ENCODE data around the gene PRLR. TPM values are rescaled to one million over a fixed set of nuclear protein-coding genes. Genes with fewer than 3 reads are reported as not detected.
A peak's percentile ranks its signal among the peaks of the same experiment; 100 is the strongest.

The PRLR gene
- total and polyA plus RNA-seq, 2 of the 8 experiments (the other 6 are each of a cell fraction or from before 2014, with no cell fraction given), result 0.53 to 2.5 TPM

- no peak for DNase-seq (ENCODE audit: low read depth in 1 of 2, low spot score in 2 of 2)
- no peak for TF ChIP-seq KDM5A (IDR thresholded peaks at IDR 0.05; ENCODE audit: low read length)
- TF ChIP-seq, protein P1, sequence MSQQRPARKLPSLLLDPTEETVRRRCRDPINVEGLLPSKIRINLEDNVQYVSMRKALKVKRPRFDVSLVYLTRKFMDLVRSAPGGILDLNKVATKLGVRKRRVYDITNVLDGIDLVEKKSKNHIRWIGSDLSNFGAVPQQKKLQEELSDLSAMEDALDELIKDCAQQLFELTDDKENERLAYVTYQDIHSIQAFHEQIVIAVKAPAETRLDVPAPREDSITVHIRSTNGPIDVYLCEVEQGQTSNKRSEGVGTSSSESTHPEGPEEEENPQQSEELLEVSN (IDR thresholded peaks at IDR 0.05), result peak; percentile 84
- TF ChIP-seq, protein P2, sequence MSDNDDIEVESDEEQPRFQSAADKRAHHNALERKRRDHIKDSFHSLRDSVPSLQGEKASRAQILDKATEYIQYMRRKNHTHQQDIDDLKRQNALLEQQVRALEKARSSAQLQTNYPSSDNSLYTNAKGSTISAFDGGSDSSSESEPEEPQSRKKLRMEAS (IDR thresholded peaks at IDR 0.05), result peak; percentile 76
- H2BK12ac ChIP-seq (ENCODE audit: low read depth, low read length), result 0 out of 2 replicates have a peak overlapping the region, but pooled peaks have one; percentile 35
- peak overlapping the region; percentile 21; the same call in 1 of the 2 replicates for H2BK15ac ChIP-seq (ENCODE audit: low read length)
- no peak overlapping the region for H4K91ac ChIP-seq (replicated peaks; ENCODE audit: insufficient read length, low read length)
- no peaks in the 10 kb centered on the region for H3K9me3 ChIP-seq (ENCODE audit: insufficient read depth in 2 of 2, low read depth in 1 of 2, low read length in 1 of 2)
- H3K14ac ChIP-seq (ENCODE audit: insufficient read length), result no peak overlapping the region
- no peak overlapping the region for H3K9ac ChIP-seq (replicated peaks in 1 of 4; ENCODE audit: extremely low read depth in 1 of 4, low read depth in 3 of 4, low read length in 3 of 4)
- H3K36me3 ChIP-seq (ENCODE audit: control insufficient read depth in 2 of 4, insufficient read depth in 4 of 4, low read length in 3 of 4), result no peaks in the 10 kb centered on the region
- no peak overlapping the region for H3K23ac ChIP-seq (ENCODE audit: insufficient read length)
- no peak overlapping the region; a peak in 1 of 4 replicates for H3K4me2 ChIP-seq (ENCODE audit: insufficient read depth in 1 of 2, low read depth in 2 of 2, low read length in 2 of 2)
- no peaks in the 10 kb centered on the region for H3K79me2 ChIP-seq (ENCODE audit: control insufficient read depth in 1 of 2, insufficient read depth in 2 of 2, low read length in 2 of 2)
- no peak overlapping the region for H4K5ac ChIP-seq (ENCODE audit: insufficient read length, low read depth, low read length)
- POLR2A ChIA-PET (ENCODE audit: partially characterized antibody), result no interaction called here
- peak overlapping the region; percentile 28; the same call in 1 of the 2 replicates for H2AK5ac ChIP-seq (ENCODE audit: low read depth, low read length)
- H2BK120ac ChIP-seq (replicated peaks; ENCODE audit: low read depth, low read length), result no peak overlapping the region
- no peak overlapping the region for H3K56ac ChIP-seq (replicated peaks; ENCODE audit: insufficient read length, low read depth, low read length)
- no peak overlapping the region for H4K8ac ChIP-seq (ENCODE audit: extremely low read depth, insufficient read depth, low read length)
- peaks cover 0 to 3% (median 0%) of the 10 kb centered on the region in 4 experiments; a peak in 2 of 7 replicates for H3K4me1 ChIP-seq (replicated peaks in 1 of 4; ENCODE audit: control insufficient read depth in 3 of 4, insufficient read depth in 4 of 4, low read length in 3 of 4)
- H2BK5ac ChIP-seq (ENCODE audit: low read depth, low read length), result no peak overlapping the region; the same call in 1 of the 2 replicates
- no peak overlapping the region for H3K4ac ChIP-seq (replicated peaks; ENCODE audit: insufficient read length, low read depth, low read length)
- no peak overlapping the region for H3K18ac ChIP-seq (ENCODE audit: extremely low read depth, low read length)
- no peaks in the 10 kb centered on the region for H3K27me3 ChIP-seq (replicated peaks in 1 of 4; ENCODE audit: control insufficient read depth in 3 of 4, extremely low read depth in 1 of 4, insufficient read depth in 3 of 4, low read length in 3 of 4)
- CTCF ChIA-PET (ENCODE audit: partially characterized antibody), result interaction anchor here (3.2 kb wide), 1 partner anchor 11 kb away, joined by 12 read pairs; no protein-coding TSS in a partner anchor
- H2BK20ac ChIP-seq (ENCODE audit: low read length), result no peak overlapping the region
- H2AFZ ChIP-seq (ENCODE audit: low read length), result peak overlapping the region; percentile 67; the same call in 1 of the 2 replicates
- H3K23me2 ChIP-seq (ENCODE audit: low read depth, low read length), result peaks cover 7% of the 10 kb centered on the region; the same call in 1 of the 2 replicates
- H3K79me1 ChIP-seq (ENCODE audit: low read depth, low read length), result no peaks in the 10 kb centered on the region
- no peaks in the 10 kb centered on the region for H4K20me1 ChIP-seq (replicated peaks in 1 of 2; ENCODE audit: control insufficient read depth in 1 of 2, insufficient read depth in 2 of 2, low read length in 2 of 2)
- 47% methylated on average over 4 of the region's 4 CpGs; no CpG with 5 or more reads in 1 of the 2 experiments for WGBS, 2 experiments (ENCODE audit: extremely low coverage in 1 of 2, insufficient coverage in 1 of 2, insufficient read length in 1 of 2, insufficient replicate concordance in 2 of 2, low coverage in 1 of 2, low lambda C conversion rate in 2 of 2, missing lambda C conversion rate in 1 of 2)
- no peak overlapping the region for H3K4me3 ChIP-seq (ENCODE audit: extremely low read depth in 1 of 4, insufficient read depth in 2 of 4, low read depth in 3 of 4, low read length in 4 of 4)
- no peak for FAIRE-seq
- no peak overlapping the region for H3K27ac ChIP-seq (ENCODE audit: low read depth, low read length)
These were observed 118.0 kb downstream of the PRLR start for GRCh38 chr5:35112300-35112699.
